ENCODE data around the gene VAV2.

- TF ChIP-seq CTCF (IDR thresholded peaks at IDR 0.05; ENCODE audit: low read depth, low read length, missing input control) (no peak), YY1 (IDR thresholded peaks at IDR 0.05) (no peak), JUND (IDR thresholded peaks at IDR 0.05) (no peak), RAD21 (IDR thresholded peaks at IDR 0.05) (no peak)
Observed at GRCh38 chr9:133826289-133827085, 165.6 kb downstream of the VAV2 start.
